WTC11 (cell line): Measurements from ENCODE around the gene EXTL1. TPM values are rescaled to one million over a fixed set of nuclear protein-coding genes. Genes with fewer than 3 reads are reported as not detected.
A peak's percentile ranks its signal among the peaks of the same experiment; 100 is the strongest.

Source experiments
- ATAC-seq: fragments of 200-7000 bp; cut with Tn5 transposase; 2 replicates; pipeline ENCODE4 v1.10.0; 2021; ENCODE audit warnings: mild to moderate bottlenecking, moderate library complexity
- CTCF ChIA-PET: fragments of 300-600 bp; sonication (Branson Sonifier 250); formaldehyde crosslinking; loops from one replicate; lab custom pipeline; 2021; ENCODE audit warnings: antibody characterized with exemption; lab: Charles Lee
- POLR2A ChIA-PET: fragments of 350-600 bp; sonication (Branson Sonifier 250); formaldehyde crosslinking; loops from one replicate; lab custom pipeline; 2021; ENCODE audit warnings: antibody characterized with exemption; lab: Charles Lee
- DNase-seq: peaks from one replicate; pipeline ENCODE4 v3.0.0; 2021; ENCODE audit warnings: low spot score
- H3K27ac Mint-ChIP-seq: 2 replicates; pipeline ENCODE4 v1.8.0; 2021; ENCODE audit warnings: mixed read lengths
- H3K27me3 Mint-ChIP-seq: 2 replicates; pipeline ENCODE4 v1.8.0; 2021; ENCODE audit warnings: low read depth, mild to moderate bottlenecking, moderate library complexity, mixed read lengths
- H3K36me3 Mint-ChIP-seq: 2 replicates; pipeline ENCODE4 v1.8.0; 2021; ENCODE audit warnings: mixed read lengths
- H3K4me1 Mint-ChIP-seq: 2 replicates; pipeline ENCODE4 v1.8.0; 2022; ENCODE audit warnings: mixed read lengths
- H3K4me3 Mint-ChIP-seq: 2 replicates; pipeline ENCODE4 v1.8.0; 2021; ENCODE audit warnings: mild to moderate bottlenecking, moderate library complexity, mixed read lengths
- H3K9me3 Mint-ChIP-seq: 2 replicates; pipeline ENCODE4 v1.8.0; 2021; ENCODE audit warnings: mixed read lengths
- ARID4B ChIP-seq: sonication (generic); formaldehyde crosslinking; IDR thresholded peaks from 2 replicates; pipeline ENCODE4 v1.8.0; 2023; ENCODE audit warnings: missing genetic modification reagents, mild to moderate bottlenecking, borderline replicate concordance
- ATF6 ChIP-seq: sonication (generic); formaldehyde crosslinking; IDR thresholded peaks from 2 replicates; pipeline ENCODE4 v1.8.1; 2023; ENCODE audit warnings: mild to moderate bottlenecking, missing genetic modification reagents
- CREB1 ChIP-seq: sonication (generic); formaldehyde crosslinking; IDR thresholded peaks from 2 replicates; pipeline ENCODE4 v1.8.0; 2023; ENCODE audit warnings: mild to moderate bottlenecking, missing genetic modification reagents
- CTCF ChIP-seq: fragments of 200-600 bp; IDR thresholded peaks from 2 replicates; pipeline ENCODE4 v1.8.0; 2022; ENCODE audit warnings: antibody characterized with exemption
- ETV6 ChIP-seq: sonication (generic); formaldehyde crosslinking; IDR thresholded peaks from 2 replicates; pipeline ENCODE4 v1.8.1; 2022; ENCODE audit warnings: mild to moderate bottlenecking, missing genetic modification reagents
- FOXJ3 ChIP-seq: sonication (generic); formaldehyde crosslinking; IDR thresholded peaks from 2 replicates; pipeline ENCODE4 v1.9.0; 2021; ENCODE audit warnings: missing genetic modification reagents, mild to moderate bottlenecking, borderline replicate concordance
- MAX ChIP-seq: sonication (generic); formaldehyde crosslinking; IDR thresholded peaks from 2 replicates; pipeline ENCODE4 v1.8.0; 2022; ENCODE audit warnings: mild to moderate bottlenecking, missing genetic modification reagents
- MYBL2 ChIP-seq: sonication (generic); formaldehyde crosslinking; IDR thresholded peaks from 2 replicates; pipeline ENCODE4 v1.8.1; 2023; ENCODE audit warnings: mild to moderate bottlenecking, moderate library complexity, missing genetic modification reagents
- NFYB ChIP-seq: sonication (generic); formaldehyde crosslinking; conservative IDR thresholded peaks from 2 replicates; pipeline ENCODE4 v1.8.0; 2022; ENCODE audit warnings: low read depth, missing genetic modification reagents
- PREB ChIP-seq: sonication (generic); formaldehyde crosslinking; IDR thresholded peaks from 2 replicates; pipeline ENCODE4 v1.8.1; 2022; ENCODE audit warnings: mild to moderate bottlenecking, missing genetic modification reagents, moderate library complexity, borderline replicate concordance
- RORB ChIP-seq: fragments of 250-450 bp; sonication (Bioruptor Pico); IDR thresholded peaks from 2 replicates; pipeline ENCODE4 v1.9.0; 2021; ENCODE audit warnings: mild to moderate bottlenecking
- ZNF138 ChIP-seq: sonication (generic); formaldehyde crosslinking; conservative IDR thresholded peaks from 2 replicates; pipeline ENCODE4 v1.8.1; 2022; ENCODE audit warnings: mild to moderate bottlenecking, moderate library complexity, missing genetic modification reagents
- ZNF396 ChIP-seq: fragments of 250-450 bp; sonication (Bioruptor Pico); IDR thresholded peaks from 2 replicates; pipeline ENCODE4 v1.8.0; 2021; ENCODE audit warnings: mild to moderate bottlenecking, moderate library complexity, borderline replicate concordance
- ZNF532 ChIP-seq: fragments of 250-450 bp; sonication (Bioruptor Pico); IDR thresholded peaks from 2 replicates; pipeline ENCODE4 v1.9.0; 2021; ENCODE audit warnings: mild to moderate bottlenecking, borderline replicate concordance
- total RNA-seq: library from RNA; stranded (reverse); gene quantifications from 3 replicates; pipeline ENCODE4 v1.2.3, GENCODE V29; 2021
- TF ChIP-seq, protein P1 (sequence below): sonication (generic); formaldehyde crosslinking; IDR thresholded peaks from 2 replicates; pipeline ENCODE4 v1.8.1; 2023; ENCODE audit warnings: mild to moderate bottlenecking, missing genetic modification reagents
- TF ChIP-seq, protein P2 (sequence below): sonication (generic); formaldehyde crosslinking; IDR thresholded peaks from 2 replicates; pipeline ENCODE4 v1.8.1; 2023; ENCODE audit warnings: mild to moderate bottlenecking, missing genetic modification reagents, moderate library complexity

Gene EXTL1
- total RNA-seq, 1 experiment from 2014 or later: 2.1 TPM

GRCh38 chr1:26053718-26054560 lies 32.4 kb downstream of the EXTL1 start:
- no peak overlapping the region for H3K27ac Mint-ChIP-seq
- no peak for TF ChIP-seq CREB1 (CRISPR knock-in tag)
- no peak for TF ChIP-seq PREB (CRISPR knock-in tag)
- no peak for TF ChIP-seq MYBL2 (CRISPR knock-in tag)
- no peak for TF ChIP-seq NFYB
- TF ChIP-seq FOXJ3 (CRISPR knock-in tag): no peak
- TF ChIP-seq, all 79 proteins: peak for 0
- H3K9me3 Mint-ChIP-seq: no peaks in the 10 kb centered on the region
- ChIA-PET POLR2A (interaction anchor here (0.6 kb wide), 1 partner anchor 315 kb away, joined by 3 read pairs; no protein-coding TSS in a partner anchor), CTCF (interaction anchor here (0.9 to 4.4 kb wide), 9 partner anchors 9 to 116 kb away, joined by 3 to 27 read pairs (median 4); partner anchors contain the start of genes PAFAH2, SLC30A2 and ZNF593)
- H3K36me3 Mint-ChIP-seq: no peaks in the 10 kb centered on the region
- ATAC-seq: peak; percentile 61; the same call in 1 of the 2 replicates
- no peaks in the 10 kb centered on the region for H3K4me1 Mint-ChIP-seq
- DNase-seq: peak; percentile 32
- no peak overlapping the region for H3K4me3 Mint-ChIP-seq
- H3K27me3 Mint-ChIP-seq: peaks cover 42% of the 10 kb centered on the region

DNA sequence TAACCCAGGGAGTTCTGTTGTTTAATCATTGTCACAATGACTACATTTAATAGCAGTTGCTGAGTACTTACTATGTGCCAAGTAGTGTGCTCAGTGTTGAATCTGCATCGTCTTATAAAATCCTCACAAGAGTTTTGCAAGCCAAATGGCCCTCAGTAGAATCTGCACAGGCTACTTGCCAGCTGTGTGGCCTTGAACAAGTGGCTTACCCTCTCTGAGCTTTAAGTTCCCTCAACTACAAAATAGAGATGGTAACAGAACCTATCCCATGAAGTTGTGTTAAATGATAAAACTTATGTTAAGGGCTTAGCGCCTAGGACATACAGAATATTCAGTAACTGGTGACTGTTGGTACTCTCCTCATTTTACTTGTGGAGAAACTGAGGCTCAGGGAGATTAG lies 33.5 kb downstream of the EXTL1 start:
- no peak overlapping the region for H3K27ac Mint-ChIP-seq
- DNase-seq (no peak), ATAC-seq (no peak)
- H3K4me3 Mint-ChIP-seq: no peak overlapping the region
- H3K36me3 Mint-ChIP-seq: no peaks in the 10 kb centered on the region
- POLR2A ChIA-PET: no interaction called here
- H3K9me3 Mint-ChIP-seq: no peaks in the 10 kb centered on the region
- CTCF ChIA-PET: interaction anchor here (0.9 to 4.4 kb wide), 6 partner anchors 19 to 179 kb away, joined by 4 to 27 read pairs (median 4); partner anchors contain the start of genes CEP85 and PAFAH2
- H3K4me1 Mint-ChIP-seq: no peaks in the 10 kb centered on the region
- peaks cover 35% of the 10 kb centered on the region for H3K27me3 Mint-ChIP-seq
- TF ChIP-seq RORB (CRISPR knock-in tag): no peak
- TF ChIP-seq, protein P1, sequence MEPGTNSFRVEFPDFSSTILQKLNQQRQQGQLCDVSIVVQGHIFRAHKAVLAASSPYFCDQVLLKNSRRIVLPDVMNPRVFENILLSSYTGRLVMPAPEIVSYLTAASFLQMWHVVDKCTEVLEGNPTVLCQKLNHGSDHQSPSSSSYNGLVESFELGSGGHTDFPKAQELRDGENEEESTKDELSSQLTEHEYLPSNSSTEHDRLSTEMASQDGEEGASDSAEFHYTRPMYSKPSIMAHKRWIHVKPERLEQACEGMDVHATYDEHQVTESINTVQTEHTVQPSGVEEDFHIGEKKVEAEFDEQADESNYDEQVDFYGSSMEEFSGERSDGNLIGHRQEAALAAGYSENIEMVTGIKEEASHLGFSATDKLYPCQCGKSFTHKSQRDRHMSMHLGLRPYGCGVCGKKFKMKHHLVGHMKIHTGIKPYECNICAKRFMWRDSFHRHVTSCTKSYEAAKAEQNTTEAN (CRISPR knock-in tag): no peak
- TF ChIP-seq NFYB: no peak
- TF ChIP-seq ZNF138 (CRISPR knock-in tag): no peak
- TF ChIP-seq, protein P2, sequence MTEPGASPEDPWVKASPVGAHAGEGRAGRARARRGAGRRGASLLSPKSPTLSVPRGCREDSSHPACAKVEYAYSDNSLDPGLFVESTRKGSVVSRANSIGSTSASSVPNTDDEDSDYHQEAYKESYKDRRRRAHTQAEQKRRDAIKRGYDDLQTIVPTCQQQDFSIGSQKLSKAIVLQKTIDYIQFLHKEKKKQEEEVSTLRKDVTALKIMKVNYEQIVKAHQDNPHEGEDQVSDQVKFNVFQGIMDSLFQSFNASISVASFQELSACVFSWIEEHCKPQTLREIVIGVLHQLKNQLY (CRISPR knock-in tag): no peak
- TF ChIP-seq ATF6: no peak
- no peak for TF ChIP-seq MAX (CRISPR knock-in tag)
- TF ChIP-seq ETV6 (CRISPR knock-in tag): no peak
- TF ChIP-seq ZNF532 (CRISPR knock-in tag): no peak
- TF ChIP-seq ARID4B: no peak
- no peak for TF ChIP-seq CTCF
- TF ChIP-seq ZNF396: no peak
